ENCODE measurements around the gene ERVW-1. TPM values are rescaled to one million over a fixed set of nuclear protein-coding genes. Genes with fewer than 3 reads are reported as not detected.

The ERVW-1 gene
- not detected for total RNA-seq

DNA sequence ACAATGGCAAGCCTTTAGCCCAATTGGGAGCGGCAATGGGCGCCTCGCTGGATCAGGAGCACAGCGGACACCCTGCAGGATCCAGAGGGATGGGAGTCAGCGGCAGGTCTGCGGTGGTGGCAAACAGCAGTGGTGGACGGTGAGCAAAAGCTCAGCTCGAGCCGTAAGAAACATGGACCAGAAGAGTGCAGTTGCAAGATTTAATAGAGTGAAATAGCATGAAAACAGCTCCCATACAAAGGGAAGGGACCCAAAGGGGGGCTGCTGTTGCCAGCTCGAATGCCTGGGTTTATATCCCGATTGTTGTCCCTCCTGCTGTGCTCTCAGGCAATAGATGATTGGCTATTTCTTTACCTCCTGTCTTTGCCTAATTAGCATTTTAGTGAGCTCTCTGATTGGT, at the start of gene ERVW-1:
ERVW-1 (minus strand) TSS at position 266 of the 400 bp plus-strand sequence. CDS start 7,565 bp downstream, outside the sequence.

DNA sequence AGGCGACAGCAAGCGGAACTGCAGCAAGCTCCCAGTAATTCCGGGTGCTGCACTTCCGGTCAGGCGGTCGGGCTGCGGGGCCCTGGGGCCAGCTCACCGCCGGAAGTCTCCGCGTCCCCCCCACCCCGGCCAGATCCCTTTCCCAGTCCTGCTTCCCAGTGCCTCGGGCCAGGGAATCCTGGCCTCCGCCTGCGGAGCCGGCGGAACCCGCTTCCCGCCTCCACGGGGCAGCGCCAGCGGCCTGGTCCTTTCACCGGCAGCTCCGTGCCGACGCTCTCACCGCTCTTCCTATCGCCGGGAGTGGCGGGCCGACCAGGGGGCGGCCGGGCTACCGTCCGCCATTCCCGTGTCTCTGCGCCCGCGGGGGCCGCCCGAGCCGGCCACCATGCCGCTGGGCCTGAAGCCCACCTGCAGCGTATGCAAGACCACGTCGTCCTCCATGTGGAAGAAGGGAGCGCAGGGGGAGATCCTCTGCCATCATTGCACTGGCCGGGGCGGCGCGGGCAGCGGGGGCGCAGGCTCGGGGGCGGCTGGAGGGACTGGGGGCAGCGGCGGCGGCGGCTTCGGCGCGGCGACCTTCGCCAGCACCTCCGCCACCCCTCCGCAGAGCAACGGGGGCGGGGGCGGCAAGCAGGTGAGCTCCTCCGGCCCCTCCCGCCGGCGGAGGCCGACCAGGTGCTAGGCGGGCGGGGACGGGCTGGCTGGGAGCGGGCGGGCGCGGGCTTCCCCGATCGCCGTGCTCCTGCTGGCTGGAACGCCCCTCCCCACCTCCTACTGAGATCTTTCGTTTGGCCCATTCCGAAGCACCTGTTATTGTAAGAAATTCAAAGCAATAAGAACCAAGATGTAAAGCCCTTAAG, 30.2 kb downstream of the ERVW-1 start, which contains the start of gene GATAD1:
GATAD1 (plus strand) TSS at position 138 of the 860 bp plus-strand sequence; CDS start at position 386, 248 bp downstream.

Other genes starting within 250 kb of the ERVW-1 start
- gene KRIT1, start 232.0 kb downstream of the ERVW-1 start, total RNA-seq: 130 TPM
- gene ANKIB1, start 232.0 kb downstream of the ERVW-1 start, total RNA-seq: 122 TPM
- 50.1 TPM for gene GATAD1, start 30.5 kb downstream of the ERVW-1 start, total RNA-seq
- 67.3 TPM for gene PEX1, start 50.6 kb upstream of the ERVW-1 start, total RNA-seq
- 24.4 TPM for gene RBM48, start 50.8 kb upstream of the ERVW-1 start, total RNA-seq
- gene FAM133B, start 112.4 kb upstream of the ERVW-1 start, total RNA-seq: 59.2 TPM

Measured in parietal lobe (tissue), 1 donor.